Body of pancreas (tissue), 4 donors: ENCODE measurements around the gene MED13L. TPM values are rescaled to one million over a fixed set of nuclear protein-coding genes. Genes with fewer than 3 reads are reported as not detected.

Experiments
- ATAC-seq: fragments of 150-250 bp; one replicate; pipeline ENCODE4 v1.9.1; 2016
- DNase-seq, 4 donors: peaks; one replicate each; pipeline ENCODE4 v3.0.0-alpha.2; 2019
- H3K27ac ChIP-seq, 4 donors: fragments of 200-600 bp; sonication (generic); 1 replicate in 3 of 4; 2 replicates in 1 of 4; pipeline versions ENCODE4 v1.5.1 to v1.6.1; 2016 to 2019; ENCODE audit warnings: mild to moderate bottlenecking in 1 of 4, mixed read lengths in 1 of 4, moderate library complexity in 1 of 4
- H3K27me3 ChIP-seq, 2 donors: fragments of 200-600 bp; sonication (generic); one replicate each; pipeline ENCODE4 v1.6.0; 2016; ENCODE audit warnings: mild to moderate bottlenecking in 1 of 2
- H3K36me3 ChIP-seq, 2 donors: fragments of 200-600 bp; sonication (generic); replicated peaks in 1 of 2; 2 replicates each; pipeline ENCODE4 v1.5.1; 2016; ENCODE audit warnings: low read depth in 2 of 2; ENCODE audit not compliant: insufficient read depth in 1 of 2
- H3K4me1 ChIP-seq: fragments of 200-600 bp; sonication (generic); one replicate; pipeline ENCODE4 v1.6.0; 2016
- H3K4me3 ChIP-seq, 2 donors: fragments of 200-600 bp; sonication (generic); 1 replicate in 1 of 2; 2 replicates in 1 of 2; pipeline ENCODE4 v1.5.1; 2016 to 2019
- H3K9me3 ChIP-seq, 3 donors: fragments of 200-600 bp; sonication (generic); 1 replicate in 2 of 3; 2 replicates in 1 of 3; pipeline ENCODE4 v1.5.1; 2016
- CTCF ChIP-seq, 7 experiments: fragments of 450-650 bp in 4 of 7; fragments of 200-600 bp in 3 of 7; sonication (generic) in 3 of 7; IDR thresholded peaks; one replicate each; pipeline ENCODE4 v1.5.1; 2016 to 2019; ENCODE audit warnings: antibody characterized with exemption in 7 of 7
- POLR2A ChIP-seq, 3 donors: fragments of 450-650 bp; IDR thresholded peaks; one replicate each; pipeline ENCODE4 v1.6.1; 2016; ENCODE audit warnings: antibody characterized with exemption in 3 of 3, mild to moderate bottlenecking in 2 of 3
- WGBS, 2 donors: methylation state at CpG; one replicate each; pipeline ENCODE4 v1.1.5; 2017; 5-methylcytosine and 5-hydroxymethylcytosine counted together
- intact Hi-C: fragments of 100-400 bp; cut with DNase I; formaldehyde crosslinking; loops from one replicate; pipeline ENCODE4 v1.15.1; 2023
- total RNA-seq, 2 donors: library from RNA; depleted of rRNA; stranded (reverse); fragments of >200 nt; gene quantifications; one replicate each; pipeline ENCODE4 v1.1.0, GENCODE V29; 2016

MED13L gene
- total RNA-seq, 2 donors from 2014 or later: 65.9 to 72.6 TPM

DNA sequence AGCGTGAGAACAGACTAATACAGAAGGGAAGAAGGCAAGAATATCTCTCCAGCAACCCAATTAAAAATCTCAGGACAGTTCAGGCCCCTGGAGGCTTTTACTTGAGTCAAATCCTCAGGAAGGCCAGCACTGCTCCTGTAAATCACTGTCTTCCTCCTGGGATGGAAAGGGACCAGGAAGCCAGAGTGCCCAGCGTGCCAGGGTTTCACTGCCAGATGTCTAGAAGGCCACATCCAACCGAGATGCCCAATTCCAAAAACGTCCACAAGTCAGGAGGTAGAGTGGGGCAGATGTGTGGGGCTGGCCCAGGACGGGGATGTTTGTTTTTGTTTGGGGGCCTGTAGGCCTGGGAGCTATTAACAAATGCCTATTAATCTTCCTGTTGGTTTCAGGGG is 332.0 kb downstream of the MED13L start:
- intact Hi-C loops: no loop called here
- H3K4me1 ChIP-seq: peaks cover 8% of the 10 kb centered on the region
- 71 to 74% methylated on average over 5 of the region's 5 CpGs for WGBS, 2 donors
- no peaks in the 10 kb centered on the region for H3K27me3 ChIP-seq
- DNase-seq (no peak), ATAC-seq (no peak)
- no peaks in the 10 kb centered on the region for H3K36me3 ChIP-seq
- no peaks in the 10 kb centered on the region for H3K9me3 ChIP-seq
- H3K4me3 ChIP-seq: no peak overlapping the region
- no peak overlapping the region for H3K27ac ChIP-seq
- TF ChIP-seq POLR2A (IDR thresholded peaks at IDR 0.05): no peak
- no peak for TF ChIP-seq CTCF (IDR thresholded peaks at IDR 0.05)

- no peak for TF ChIP-seq CTCF (IDR thresholded peaks at IDR 0.05)
- no peak for TF ChIP-seq POLR2A (IDR thresholded peaks at IDR 0.05)
- Histone ChIP-seq H3K27me3 (no peaks in the 10 kb centered on the region), H3K4me3 (no peak overlapping the region), H3K4me1 (peaks cover 8% of the 10 kb centered on the region), H3K9me3 (no peaks in the 10 kb centered on the region), H3K36me3 (no peaks in the 10 kb centered on the region), H3K27ac (no peak overlapping the region)
- WGBS, 2 donors: 76 to 79% methylated on average over 24 of the region's 24 CpGs
- peak in 3 of 4 donors; percentile 18 to 40 (median 31) for DNase-seq
- peak; percentile 41 for ATAC-seq
- intact Hi-C loops: no loop called here
Measured at GRCh38 chr12:115944837-115945490, 332.5 kb downstream of the MED13L start.

GRCh38 chr12:115944392-115944742 is 333.1 kb downstream of the MED13L start:
- TF ChIP-seq CTCF (IDR thresholded peaks at IDR 0.05) (no peak), POLR2A (IDR thresholded peaks at IDR 0.05) (no peak)
- DNase-seq (no peak), ATAC-seq (no peak)
- no peaks in the 10 kb centered on the region for H3K36me3 ChIP-seq
- H3K9me3 ChIP-seq: no peaks in the 10 kb centered on the region
- WGBS, 2 donors: 86 to 91% methylated on average over 8 of the region's 8 CpGs
- no peak overlapping the region for H3K4me3 ChIP-seq
- intact Hi-C loops: no loop called here
- H3K27ac ChIP-seq: no peak overlapping the region
- H3K4me1 ChIP-seq: peaks cover 8% of the 10 kb centered on the region
- no peaks in the 10 kb centered on the region for H3K27me3 ChIP-seq

- no peak for TF ChIP-seq CTCF (IDR thresholded peaks at IDR 0.05)
- no peak for TF ChIP-seq POLR2A (IDR thresholded peaks at IDR 0.05)
- intact Hi-C loops: no loop called here
- H3K27ac ChIP-seq: no peak overlapping the region
- H3K27me3 ChIP-seq: no peaks in the 10 kb centered on the region
- H3K9me3 ChIP-seq: no peaks in the 10 kb centered on the region
- peaks cover 8% of the 10 kb centered on the region for H3K4me1 ChIP-seq
- whole genome bisulfite sequencing, 2 donors: 31 to 66% methylated on average over 3 to 13 of the region's 13 CpGs
- H3K4me3 ChIP-seq: no peak overlapping the region
- peak; percentile 26 to 60 (median 44) for DNase-seq
- peak; percentile 59 for ATAC-seq
- no peaks in the 10 kb centered on the region for H3K36me3 ChIP-seq
Measured at GRCh38 chr12:115943630-115944391, 333.7 kb downstream of the MED13L start.

DNA sequence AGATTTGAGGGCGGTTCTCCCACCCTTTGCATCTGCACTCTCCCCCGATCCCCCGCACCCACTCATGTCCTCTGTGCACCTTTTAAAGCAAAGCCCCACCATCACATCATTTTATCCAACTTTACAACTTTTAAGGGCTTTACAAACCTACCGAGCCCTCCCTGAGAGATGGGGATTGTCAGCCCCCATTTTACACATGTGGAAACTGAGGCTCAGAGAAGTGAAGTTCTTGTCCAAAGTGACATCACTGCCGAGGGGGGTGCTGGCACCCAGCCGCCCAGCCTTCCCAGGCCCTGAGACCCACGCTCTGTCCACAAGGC is 334.2 kb downstream of the MED13L start:
- ATAC-seq (no peak), DNase-seq (no peak)
- H3K4me1 ChIP-seq: peaks cover 8% of the 10 kb centered on the region
- no peaks in the 10 kb centered on the region for H3K36me3 ChIP-seq
- no peak overlapping the region for H3K4me3 ChIP-seq
- no peaks in the 10 kb centered on the region for H3K27me3 ChIP-seq
- TF ChIP-seq CTCF (IDR thresholded peaks at IDR 0.05) (no peak), POLR2A (IDR thresholded peaks at IDR 0.05) (no peak)
- no peaks in the 10 kb centered on the region for H3K9me3 ChIP-seq
- 72 to 92% methylated on average over 4 to 7 of the region's 7 CpGs for WGBS, 2 donors
- intact Hi-C loops: no loop called here
- no peak overlapping the region for H3K27ac ChIP-seq
